ENCODE measurements around the gene ALDH3B2. TPM values are rescaled to one million over a fixed set of nuclear protein-coding genes. Genes with fewer than 3 reads are reported as not detected.

Gene ALDH3B2
- total RNA-seq, 4 donors from 2014 or later: not detected

GRCh38 chr11:67666303-67666645 lies 8.1 kb downstream of the ALDH3B2 start:
- 86 to 88% methylated on average over 10 to 11 of the region's 11 CpGs for WGBS, 2 donors
- Histone ChIP-seq H3K9me3 (no peaks in the 10 kb centered on the region), H3K36me3 (no peaks in the 10 kb centered on the region), H3K27me3 (no peaks in the 10 kb centered on the region), H3K4me1 (no peaks in the 10 kb centered on the region), H3K4me3 (no peak overlapping the region), H3K27ac (no peak overlapping the region)
- TF ChIP-seq POLR2A (IDR thresholded peaks at IDR 0.05) (no peak), EP300 (IDR thresholded peaks at IDR 0.05) (no peak)
- DNase-seq (ENCODE audit: low spot score in 2 of 2): no peak

- Histone ChIP-seq H3K27me3 (no peaks in the 10 kb centered on the region), H3K27ac (no peak overlapping the region), H3K36me3 (no peaks in the 10 kb centered on the region), H3K4me1 (no peaks in the 10 kb centered on the region), H3K4me3 (no peak overlapping the region), H3K9me3 (no peaks in the 10 kb centered on the region)
- DNase-seq (ENCODE audit: low spot score in 2 of 2): no peak
- TF ChIP-seq POLR2A (IDR thresholded peaks at IDR 0.05) (no peak), CTCF (IDR thresholded peaks at IDR 0.05) (no peak), EP300 (IDR thresholded peaks at IDR 0.05) (no peak)
- 79 to 80% methylated on average over 24 of the region's 24 CpGs for WGBS, 2 donors
These were observed 8.7 kb downstream of the ALDH3B2 start for GRCh38 chr11:67665541-67666302.

DNA sequence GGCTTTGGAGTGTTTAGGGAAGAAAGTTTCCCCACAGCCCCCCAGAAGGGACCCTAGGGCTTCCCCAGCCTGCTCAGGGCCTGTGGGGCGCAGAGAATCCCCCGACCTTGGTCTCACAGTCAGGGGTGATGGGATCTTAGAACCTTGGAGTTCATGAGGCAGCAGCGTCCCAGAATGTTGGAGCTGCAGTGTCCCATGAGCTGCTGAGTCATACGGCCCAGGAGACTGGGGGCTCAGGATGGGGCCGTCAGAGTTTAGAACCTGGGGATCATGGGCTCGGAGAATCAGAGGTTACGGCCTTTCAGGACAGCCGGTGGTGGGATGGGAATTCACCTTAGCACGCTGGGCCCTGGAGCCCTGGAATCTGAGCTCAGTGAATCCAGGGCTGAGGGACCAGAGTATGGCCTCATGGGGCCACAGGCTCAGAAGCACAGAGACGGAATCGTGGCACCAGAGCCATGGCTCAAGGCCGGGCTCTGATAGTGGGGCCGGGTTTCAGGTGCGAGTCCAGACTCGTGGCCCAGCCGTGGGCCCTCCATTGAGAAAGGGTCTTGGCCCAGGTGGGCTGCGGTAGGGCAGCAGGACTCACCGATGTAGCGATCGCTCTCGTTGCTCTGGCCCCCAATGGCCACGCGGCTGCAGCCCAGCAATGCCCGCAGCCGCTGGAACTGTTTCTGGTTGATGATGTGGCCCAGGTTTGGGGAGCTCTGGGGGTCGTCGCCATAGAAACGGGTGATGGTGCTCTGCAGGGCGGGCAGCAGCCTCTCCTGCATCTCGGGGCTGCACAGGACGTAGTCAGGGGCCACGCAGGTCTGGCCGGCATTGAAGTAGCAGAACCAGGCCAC lies 9.5 kb downstream of the ALDH3B2 start:
- Histone ChIP-seq H3K27me3 (no peaks in the 10 kb centered on the region), H3K27ac (no peak overlapping the region), H3K9me3 (no peaks in the 10 kb centered on the region), H3K4me1 (no peaks in the 10 kb centered on the region), H3K36me3 (no peaks in the 10 kb centered on the region), H3K4me3 (no peak overlapping the region)
- no peak for DNase-seq (ENCODE audit: low spot score in 2 of 2)
- TF ChIP-seq EP300 (IDR thresholded peaks at IDR 0.05): no peak
- no peak for TF ChIP-seq CTCF (IDR thresholded peaks at IDR 0.05)
- TF ChIP-seq POLR2A (IDR thresholded peaks at IDR 0.05): no peak
- 83 to 87% methylated on average over 26 to 30 of the region's 33 CpGs for WGBS, 2 donors

DNA sequence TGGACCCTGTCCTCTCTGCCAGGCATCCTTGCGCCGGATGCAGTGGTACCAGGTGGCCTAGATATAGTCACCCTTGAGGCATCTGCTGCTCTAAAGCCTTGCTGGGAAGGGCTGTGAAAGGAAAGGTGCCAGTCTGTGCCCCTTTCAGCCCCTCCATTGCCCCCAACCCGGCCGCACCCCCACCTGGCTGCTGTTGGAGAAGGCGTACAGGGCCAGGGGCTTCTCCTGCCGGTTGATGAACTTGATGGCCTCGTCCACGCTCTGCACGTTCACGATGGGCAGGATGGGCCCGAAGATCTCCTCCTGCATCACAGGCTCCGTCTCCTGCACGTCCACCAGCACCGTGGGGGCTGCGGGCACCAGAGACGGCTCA lies 10.2 kb downstream of the ALDH3B2 start:
- DNase-seq (ENCODE audit: low spot score in 2 of 2): no peak
- Histone ChIP-seq H3K4me3 (no peak overlapping the region), H3K9me3 (no peaks in the 10 kb centered on the region), H3K27me3 (no peaks in the 10 kb centered on the region), H3K27ac (no peak overlapping the region), H3K4me1 (no peaks in the 10 kb centered on the region), H3K36me3 (no peaks in the 10 kb centered on the region)
- no peak for TF ChIP-seq POLR2A (IDR thresholded peaks at IDR 0.05)
- TF ChIP-seq CTCF (IDR thresholded peaks at IDR 0.05): no peak
- TF ChIP-seq EP300 (IDR thresholded peaks at IDR 0.05): no peak
- 81 to 91% methylated on average over 8 to 11 of the region's 16 CpGs for WGBS, 2 donors

- no peaks in the 10 kb centered on the region for H3K27me3 ChIP-seq
- WGBS, 2 donors: 87 to 95% methylated on average over 21 to 22 of the region's 22 CpGs
- no peak overlapping the region for H3K27ac ChIP-seq
- no peak for TF ChIP-seq EP300 (IDR thresholded peaks at IDR 0.05)
- TF ChIP-seq CTCF (IDR thresholded peaks at IDR 0.05): no peak
- no peak for TF ChIP-seq POLR2A (IDR thresholded peaks at IDR 0.05)
- no peaks in the 10 kb centered on the region for H3K36me3 ChIP-seq
- H3K4me3 ChIP-seq: no peak overlapping the region
- no peaks in the 10 kb centered on the region for H3K4me1 ChIP-seq
- no peak for DNase-seq (ENCODE audit: low spot score in 2 of 2)
- no peaks in the 10 kb centered on the region for H3K9me3 ChIP-seq
These were observed 10.8 kb downstream of the ALDH3B2 start for GRCh38 chr11:67663532-67664212.

Measured in tibial nerve (tissue), 4 donors.